ENCODE results near the gene RABGAP1L. TPM values are rescaled to one million over a fixed set of nuclear protein-coding genes. Genes with fewer than 3 reads are reported as not detected.

Gene RABGAP1L
- polyA plus RNA-seq, 1 donor (not counting 4 experiments of a cell fraction or from before 2014, with no cell fraction given) = 24.2 TPM

GRCh38 chr1:174740249-174740968 is 581.1 kb downstream of the RABGAP1L start:
- H3K27me3 ChIP-seq (ENCODE audit: control insufficient read depth, extremely low read depth, insufficient read depth, low read length) = no peaks in the 10 kb centered on the region
- no peak overlapping the region for H3K4me2 ChIP-seq (ENCODE audit: control insufficient read depth, extremely low read depth, insufficient read depth, low read depth, low read length)
- H3K4me1 ChIP-seq (ENCODE audit: control insufficient read depth, extremely low read depth, insufficient read depth, low read length) = no peaks in the 10 kb centered on the region
- no peak overlapping the region for H2AFZ ChIP-seq (ENCODE audit: control insufficient read depth, low read length)
- dilution Hi-C loops (cut with MboI; ENCODE audit: extremely low pct_ligation_motif_present, low sequenced_read_pairs) = loop anchor here (25.0 kb wide), 1 partner anchor 478 kb away; no protein-coding TSS in a partner anchor
- H3K36me3 ChIP-seq (ENCODE audit: control insufficient read depth in 2 of 2, extremely low read depth in 1 of 2, insufficient read depth in 2 of 2, low read length in 2 of 2) = no peaks in the 10 kb centered on the region
- FAIRE-seq (no peak), DNase-seq (ENCODE audit: low read depth, low spot score) (no peak)
- H3K27ac ChIP-seq (ENCODE audit: control insufficient read depth, insufficient read depth, low read length) = no peak overlapping the region
- no peaks in the 10 kb centered on the region for H4K20me1 ChIP-seq (ENCODE audit: control insufficient read depth, extremely low read depth, insufficient read depth, low read length)
- H3K79me2 ChIP-seq (ENCODE audit: control insufficient read depth, insufficient read depth, low read length) = no peaks in the 10 kb centered on the region
- TF ChIP-seq CTCF (optimal IDR thresholded peaks at IDR 0.05 in 1 of 3, IDR thresholded peaks at IDR 0.05 in 1 of 3, conservative IDR thresholded peaks at IDR 0.05 in 1 of 3; ENCODE audit: extremely low read depth in 1 of 3, insufficient read depth in 2 of 3, low read length in 3 of 3) (no peak), EZH2 (IDR thresholded peaks at IDR 0.05; ENCODE audit: low read length) (no peak)
- no peaks in the 10 kb centered on the region for H3K9me1 ChIP-seq (ENCODE audit: control insufficient read depth, extremely low read depth, insufficient read depth, low read length)
- H3K9me3 ChIP-seq (ENCODE audit: control insufficient read depth, low read depth, low read length) = no peaks in the 10 kb centered on the region
- no peak overlapping the region for H3K4me3 ChIP-seq (ENCODE audit: control insufficient read depth in 2 of 3, extremely low read depth in 1 of 3, insufficient read depth in 2 of 3, low read depth in 1 of 3, low read length in 3 of 3)
- no peak overlapping the region for H3K9ac ChIP-seq (ENCODE audit: control insufficient read depth, extremely low read depth, insufficient read depth, low read length)

GRCh38 chr1:174742805-174743653 is 583.7 kb downstream of the RABGAP1L start:
- no peak overlapping the region for H3K27ac ChIP-seq (ENCODE audit: control insufficient read depth, insufficient read depth, low read length)
- no peaks in the 10 kb centered on the region for H4K20me1 ChIP-seq (ENCODE audit: control insufficient read depth, extremely low read depth, insufficient read depth, low read length)
- DNase-seq (ENCODE audit: low read depth, low spot score) = no peak
- no peaks in the 10 kb centered on the region for H3K9me1 ChIP-seq (ENCODE audit: control insufficient read depth, extremely low read depth, insufficient read depth, low read length)
- H3K4me3 ChIP-seq (ENCODE audit: control insufficient read depth in 2 of 3, extremely low read depth in 1 of 3, insufficient read depth in 2 of 3, low read depth in 1 of 3, low read length in 3 of 3) = no peak overlapping the region
- H3K79me2 ChIP-seq (ENCODE audit: control insufficient read depth, insufficient read depth, low read length) = no peaks in the 10 kb centered on the region
- H3K9me3 ChIP-seq (ENCODE audit: control insufficient read depth, low read depth, low read length) = no peaks in the 10 kb centered on the region
- no peak overlapping the region for H2AFZ ChIP-seq (ENCODE audit: control insufficient read depth, low read length)
- no peaks in the 10 kb centered on the region for H3K36me3 ChIP-seq (ENCODE audit: control insufficient read depth in 2 of 2, extremely low read depth in 1 of 2, insufficient read depth in 2 of 2, low read length in 2 of 2)
- no peak for FAIRE-seq
- H3K4me1 ChIP-seq (ENCODE audit: control insufficient read depth, extremely low read depth, insufficient read depth, low read length) = no peaks in the 10 kb centered on the region
- no peak overlapping the region for H3K9ac ChIP-seq (ENCODE audit: control insufficient read depth, extremely low read depth, insufficient read depth, low read length)
- dilution Hi-C loops (cut with MboI; ENCODE audit: extremely low pct_ligation_motif_present, low sequenced_read_pairs) = loop anchor here (25.0 kb wide), 1 partner anchor 481 kb away; no protein-coding TSS in a partner anchor
- TF ChIP-seq CTCF (optimal IDR thresholded peaks at IDR 0.05 in 1 of 3, IDR thresholded peaks at IDR 0.05 in 1 of 3, conservative IDR thresholded peaks at IDR 0.05 in 1 of 3; ENCODE audit: extremely low read depth in 1 of 3, insufficient read depth in 2 of 3, low read length in 3 of 3) (no peak), EZH2 (IDR thresholded peaks at IDR 0.05; ENCODE audit: low read length) (no peak)
- H3K27me3 ChIP-seq (ENCODE audit: control insufficient read depth, extremely low read depth, insufficient read depth, low read length) = no peaks in the 10 kb centered on the region
- no peak overlapping the region for H3K4me2 ChIP-seq (ENCODE audit: control insufficient read depth, extremely low read depth, insufficient read depth, low read depth, low read length)

All from keratinocyte (primary cell).